GM12865 (cell line): ENCODE results near the gene BMP2K.
"Not testable (repeated sequence)": the region's sequence is repeated elsewhere in the genome, so short reads cannot be mapped to it uniquely, and the experiment has no call there.

Experiments used
- DNase-seq: peaks from one replicate; pipeline ENCODE4 v3.0.0; 2010; ENCODE audit warnings: low read depth
- H3K4me3 ChIP-seq: 2 replicates; pipeline ENCODE4 v1.5.1; 2011; ENCODE audit warnings: mild to moderate bottlenecking, low read depth, low read length, control low read depth
- CTCF ChIP-seq: IDR thresholded peaks from 2 replicates; pipeline ENCODE4 v1.5.1; 2011; ENCODE audit warnings: low read length, control low read depth, low read depth, inconsistent platforms; ENCODE audit not compliant: insufficient read depth; ENCODE audit errors: missing control alignments

BMP2K gene

GRCh38 chr4:78824001-78824400 lies 47.9 kb downstream of the BMP2K start:
- DNase-seq, result no peak
- TF ChIP-seq CTCF, result no peak
- H3K4me3 ChIP-seq, result no peak overlapping the region

GRCh38 chr4:78827191-78827590 lies 51.0 kb downstream of the BMP2K start:
- H3K4me3 ChIP-seq, result no peak overlapping the region
- no peak for DNase-seq
- TF ChIP-seq CTCF, result no peak

- no peak for TF ChIP-seq CTCF
- no peak for DNase-seq
- no peak overlapping the region for H3K4me3 ChIP-seq
Observed at GRCh38 chr4:78829296-78829695, 53.1 kb downstream of the BMP2K start.

- DNase-seq, H3K4me3 ChIP-seq: not testable (repeated sequence)
Observed at GRCh38 chr4:78839676-78840075, 63.5 kb downstream of the BMP2K start.

GRCh38 chr4:78840286-78840685 lies 64.1 kb downstream of the BMP2K start:
- H3K4me3 ChIP-seq, DNase-seq: not testable (repeated sequence)

- no peak overlapping the region for H3K4me3 ChIP-seq
- peak; percentile 24 for DNase-seq
- no peak for TF ChIP-seq CTCF
Observed at GRCh38 chr4:78845472-78845871, 69.3 kb downstream of the BMP2K start.

- DNase-seq, result no peak
- H3K4me3 ChIP-seq, result no peak overlapping the region
- no peak for TF ChIP-seq CTCF
Observed at GRCh38 chr4:78846258-78846657, 70.1 kb downstream of the BMP2K start.

GRCh38 chr4:78862314-78862737 lies 86.2 kb downstream of the BMP2K start:
- no peak for TF ChIP-seq CTCF
- no peak overlapping the region for H3K4me3 ChIP-seq
- no peak for DNase-seq
